Erythroblast (primary cell): ENCODE measurements around the gene ADGRD2.

Experiments used
- GATA1 ChIP-seq: IDR thresholded peaks from 2 replicates; pipeline ENCODE4 v1.6.1; 2011; ENCODE audit warnings: low read depth, mild to moderate bottlenecking, control low read depth, low read length, moderate library complexity
- POLR2A ChIP-seq: IDR thresholded peaks from 2 replicates; pipeline ENCODE4 v1.6.1; 2011; ENCODE audit warnings: mild to moderate bottlenecking, low read length

GRCh38 chr9:124439086-124439485 is 11.2 kb upstream of the ADGRD2 start:
- TF ChIP-seq POLR2A = no peak
- TF ChIP-seq GATA1 = no peak
